AG04450 (cell line): ENCODE results near the gene FOXC2. TPM values are rescaled to one million over a fixed set of nuclear protein-coding genes. Genes with fewer than 3 reads are reported as not detected.

Source experiments
- CTCF ChIA-PET: fragments of 300-600, 350-600 bp; formaldehyde crosslinking; extraction: SDS; loops from one replicate; lab custom pipeline; 2022; ENCODE audit warnings: antibody characterized with exemption, inconsistent platforms; lab: Charles Lee
- POLR2A ChIA-PET: fragments of 350-600 bp; formaldehyde crosslinking; extraction: SDS; loops from one replicate; lab custom pipeline; 2021; ENCODE audit warnings: antibody characterized with exemption, inconsistent platforms; lab: Yijun Ruan, JAX
- DNase-seq: peaks from one replicate; pipeline ENCODE4 v3.0.0-alpha.2; 2011; ENCODE audit warnings: low read depth, low spot score
- H3K27ac ChIP-seq: one replicate; pipeline ENCODE4 v1.5.1; 2012; ENCODE audit warnings: low read depth, low read length, control low read depth
- H3K27me3 ChIP-seq: one replicate; pipeline ENCODE4 v1.6.0; 2012; ENCODE audit warnings: low read length; ENCODE audit not compliant: control insufficient read depth, insufficient read depth
- H3K4me3 ChIP-seq: 2 replicates; pipeline ENCODE4 v1.5.1; 2011; ENCODE audit warnings: mild to moderate bottlenecking, low read depth, low read length, control low read depth
- H3K9me3 ChIP-seq: 2 replicates; pipeline ENCODE4 v1.5.1; 2012; ENCODE audit warnings: low read length; ENCODE audit not compliant: control insufficient read depth, insufficient read depth
- CTCF ChIP-seq: IDR thresholded peaks from 2 replicates; pipeline ENCODE4 v1.5.1; 2011; ENCODE audit warnings: low read depth, low read length, control low read depth, inconsistent platforms
- polyA plus RNA-seq: library from polyadenylated mRNA; depleted of rRNA; stranded (reverse); fragments of >200 nt; gene quantifications from 2 replicates; pipeline ENCODE4 v1.2.3, GENCODE V29; 2011

The FOXC2 gene
- polyA plus RNA-seq, 1 experiment = 0.79 TPM

- ChIA-PET POLR2A (no interaction called here), CTCF (interaction anchor here (1.0 to 1.4 kb wide), 2 partner anchors 8 to 11 kb away, joined by 3 to 4 read pairs; no protein-coding TSS in a partner anchor)
- no peak overlapping the region for H3K27ac ChIP-seq
- no peaks in the 10 kb centered on the region for H3K27me3 ChIP-seq
- H3K9me3 ChIP-seq = peaks cover 12% of the 10 kb centered on the region; the same call in 1 of the 2 replicates
- H3K4me3 ChIP-seq = no peak overlapping the region
- DNase-seq = no peak
- TF ChIP-seq CTCF = no peak
These were observed 38.3 kb upstream of the FOXC2 start for GRCh38 chr16:86528061-86528929.

GRCh38 chr16:86529160-86529559 is 37.5 kb upstream of the FOXC2 start:
- no peak overlapping the region for H3K4me3 ChIP-seq
- TF ChIP-seq CTCF = no peak
- POLR2A ChIA-PET = no interaction called here
- no peak overlapping the region for H3K27ac ChIP-seq
- H3K9me3 ChIP-seq = peaks cover 12% of the 10 kb centered on the region; the same call in 1 of the 2 replicates
- H3K27me3 ChIP-seq = no peaks in the 10 kb centered on the region
- CTCF ChIA-PET = no interaction called here
- no peak for DNase-seq

GRCh38 chr16:86530251-86531190 is 36.1 kb upstream of the FOXC2 start:
- peaks cover 12% of the 10 kb centered on the region; the same call in 1 of the 2 replicates for H3K9me3 ChIP-seq
- TF ChIP-seq CTCF = no peak
- no peak overlapping the region for H3K4me3 ChIP-seq
- no peak for DNase-seq
- peak overlapping the region; percentile 11 for H3K27ac ChIP-seq
- POLR2A ChIA-PET = no interaction called here
- CTCF ChIA-PET = interaction anchor here (0.6 to 2.1 kb wide), 2 partner anchors 10 to 458 kb away, joined by 6 to 12 read pairs; no protein-coding TSS in a partner anchor
- no peaks in the 10 kb centered on the region for H3K27me3 ChIP-seq

- no peak for DNase-seq
- TF ChIP-seq CTCF = no peak
- no peaks in the 10 kb centered on the region for H3K27me3 ChIP-seq
- H3K4me3 ChIP-seq = no peak overlapping the region
- H3K9me3 ChIP-seq = peaks cover 12% of the 10 kb centered on the region; the same call in 1 of the 2 replicates
- CTCF ChIA-PET = interaction anchor here (0.6 to 2.1 kb wide), 2 partner anchors 11 to 459 kb away, joined by 6 to 12 read pairs; no protein-coding TSS in a partner anchor
- H3K27ac ChIP-seq = peak overlapping the region; percentile 11
- POLR2A ChIA-PET = no interaction called here
These were observed 35.5 kb upstream of the FOXC2 start for GRCh38 chr16:86531191-86531545.
